GM23248 (cell line): ENCODE results near the gene AFMID. TPM values are rescaled to one million over a fixed set of nuclear protein-coding genes. Genes with fewer than 3 reads are reported as not detected.

Experiments used
- DNase-seq: peaks from one replicate; pipeline ENCODE4 v3.0.0-alpha.2; 2015
- H2AFZ ChIP-seq: fragments of 200-600 bp; sonication (generic); 2 replicates; pipeline ENCODE4 v1.6.1; 2016; ENCODE audit warnings: antibody characterized with exemption
- H3F3A ChIP-seq: fragments of 200-600 bp; sonication (generic); 2 replicates; pipeline ENCODE4 v1.6.1; 2016; ENCODE audit warnings: mild to moderate bottlenecking, antibody characterized with exemption, mixed run types; ENCODE audit not compliant: insufficient read depth
- H3K27ac ChIP-seq: fragments of 200-600 bp; sonication (generic); 2 replicates; pipeline ENCODE4 v1.5.1; 2016; ENCODE audit warnings: mild to moderate bottlenecking
- H3K27me3 ChIP-seq: fragments of 200-600 bp; sonication (generic); replicated peaks from 2 replicates; pipeline ENCODE4 v1.6.1; 2016; ENCODE audit warnings: mild to moderate bottlenecking; ENCODE audit not compliant: insufficient read depth
- H3K36me3 ChIP-seq: fragments of 200-600 bp; sonication (generic); 2 replicates; pipeline ENCODE4 v1.6.1; 2016; ENCODE audit warnings: low read depth, mild to moderate bottlenecking
- H3K4me1 ChIP-seq: fragments of 200-600 bp; sonication (generic); 2 replicates; pipeline ENCODE4 v1.6.1; 2016; ENCODE audit warnings: mild to moderate bottlenecking; ENCODE audit not compliant: insufficient read depth
- H3K4me2 ChIP-seq: fragments of 200-600 bp; sonication (generic); one replicate; pipeline ENCODE4 v1.6.1; 2016; ENCODE audit warnings: mild to moderate bottlenecking; ENCODE audit not compliant: unreplicated experiment
- H3K4me3 ChIP-seq: fragments of 200-600 bp; sonication (generic); 2 replicates; pipeline ENCODE4 v1.5.1; 2016; ENCODE audit warnings: mild to moderate bottlenecking
- H3K79me2 ChIP-seq: fragments of 200-600 bp; sonication (generic); 2 replicates; pipeline ENCODE4 v1.6.1; 2016; ENCODE audit warnings: mild to moderate bottlenecking; ENCODE audit not compliant: insufficient read depth
- H3K9ac ChIP-seq: fragments of 200-600 bp; sonication (generic); 2 replicates; pipeline ENCODE4 v1.6.1; 2016; ENCODE audit warnings: mild to moderate bottlenecking
- H3K9me2 ChIP-seq: fragments of 200-600 bp; sonication (generic); 2 replicates; pipeline ENCODE4 v1.6.1; 2016; ENCODE audit warnings: mixed run types, mild to moderate bottlenecking, moderate library complexity; ENCODE audit not compliant: insufficient read depth
- H3K9me3 ChIP-seq: fragments of 200-600 bp; sonication (generic); one replicate; pipeline ENCODE4 v1.6.1; 2017; ENCODE audit warnings: low read depth
- H4K20me1 ChIP-seq: fragments of 200-600 bp; sonication (generic); 2 replicates; pipeline ENCODE4 v1.6.0; 2016; ENCODE audit not compliant: insufficient read depth
- EZH2 ChIP-seq: fragments of 200-600 bp; sonication (generic); IDR thresholded peaks from 2 replicates; pipeline ENCODE4 v1.6.1; 2018; ENCODE audit warnings: antibody characterized with exemption, mild to moderate bottlenecking; ENCODE audit not compliant: insufficient read depth, poor library complexity, severe bottlenecking
- EZH2phosphoT487 ChIP-seq: fragments of 200-600 bp; sonication (generic); IDR thresholded peaks from 2 replicates; pipeline ENCODE4 v1.6.1; 2018; ENCODE audit warnings: antibody characterized with exemption, moderate library complexity, mild to moderate bottlenecking, low read depth; ENCODE audit not compliant: insufficient read depth
- WGBS, 2 experiments: methylation state at CpG; one replicate each; pipeline ENCODE4 v1.1.6; 2015 to 2017; ENCODE audit warnings: low lambda C conversion rate in 2 of 2, low coverage in 1 of 2; ENCODE audit errors: missing lambda C conversion rate in 2 of 2; 5-methylcytosine and 5-hydroxymethylcytosine counted together
- in situ Hi-C: fragments of 300-500 bp; cut with MboI; formaldehyde crosslinking; loops from 2 replicates; pipeline ENCODE4 v1.15.0; 2020
- polyA plus RNA-seq: library from polyadenylated mRNA; unstranded; fragments of >200 nt; fragmentation: Nextera tagmentation; extraction: Ambion mirVana; gene quantifications from 2 replicates; pipeline ENCODE4 v1.2.1, GENCODE V29; 2016
- total RNA-seq: library from RNA; depleted of rRNA; stranded (reverse); fragments of >200 nt; shearing (Covaris generic); gene quantifications from 2 replicates; pipeline ENCODE4 v1.2.3, GENCODE V29; 2014

AFMID gene
- total and polyA plus RNA-seq, 2 experiments from 2014 or later, result 22.9 to 24.1 TPM

- H3K27ac ChIP-seq, result no peak overlapping the region
- H3K4me1 ChIP-seq, result peaks cover 6% of the 10 kb centered on the region
- no peak overlapping the region for H2AFZ ChIP-seq
- no peak overlapping the region for H3K4me2 ChIP-seq
- H3K9me3 ChIP-seq, result no peaks in the 10 kb centered on the region
- no peaks in the 10 kb centered on the region for H3K79me2 ChIP-seq
- H3K36me3 ChIP-seq, result no peaks in the 10 kb centered on the region
- no peak overlapping the region for H3K4me3 ChIP-seq
- H3K27me3 ChIP-seq, result no peaks in the 10 kb centered on the region
- in situ Hi-C loops, result no loop called here
- no peaks in the 10 kb centered on the region for H4K20me1 ChIP-seq
- H3F3A ChIP-seq, result no peaks in the 10 kb centered on the region
- DNase-seq, result no peak
- 83 to 84% methylated on average over 11 of the region's 11 CpGs for WGBS, 2 experiments
- no peaks in the 10 kb centered on the region for H3K9me2 ChIP-seq
- H3K9ac ChIP-seq, result no peak overlapping the region
- TF ChIP-seq EZH2 (no peak), EZH2phosphoT487 (no peak)
Measured at GRCh38 chr17:78154903-78155811, 32.0 kb upstream of the AFMID start.

GRCh38 chr17:78159575-78160158 lies 27.5 kb upstream of the AFMID start:
- Histone ChIP-seq H3K9ac (no peak overlapping the region), H2AFZ (no peak overlapping the region), H3K4me1 (no peaks in the 10 kb centered on the region), H3K9me3 (no peaks in the 10 kb centered on the region), H3K27me3 (no peaks in the 10 kb centered on the region), H3K4me2 (no peak overlapping the region), H3K4me3 (no peak overlapping the region), H3F3A (no peaks in the 10 kb centered on the region), H3K36me3 (no peaks in the 10 kb centered on the region), H3K9me2 (no peaks in the 10 kb centered on the region), H4K20me1 (no peaks in the 10 kb centered on the region), H3K27ac (no peak overlapping the region), H3K79me2 (no peaks in the 10 kb centered on the region)
- in situ Hi-C loops, result no loop called here
- 68% methylated on average over 10 of the region's 10 CpGs for WGBS, 2 experiments
- TF ChIP-seq EZH2 (no peak), EZH2phosphoT487 (no peak)
- DNase-seq, result peak; percentile 53

- in situ Hi-C loops, result no loop called here
- Histone ChIP-seq H3K9me3 (no peaks in the 10 kb centered on the region), H2AFZ (no peak overlapping the region), H3K9me2 (no peaks in the 10 kb centered on the region), H3K27me3 (no peaks in the 10 kb centered on the region), H4K20me1 (no peaks in the 10 kb centered on the region), H3K27ac (no peak overlapping the region), H3F3A (no peaks in the 10 kb centered on the region), H3K36me3 (no peaks in the 10 kb centered on the region), H3K4me1 (no peaks in the 10 kb centered on the region), H3K79me2 (no peaks in the 10 kb centered on the region), H3K4me3 (no peak overlapping the region), H3K9ac (no peak overlapping the region), H3K4me2 (no peak overlapping the region)
- no peak for DNase-seq
- TF ChIP-seq EZH2phosphoT487 (no peak), EZH2 (no peak)
- WGBS, 2 experiments, result 72 to 77% methylated on average over 20 to 22 of the region's 22 CpGs
Measured at GRCh38 chr17:78163881-78164747, 23.0 kb upstream of the AFMID start.
